Measurements from ENCODE around the gene SEMA4B.

DNA sequence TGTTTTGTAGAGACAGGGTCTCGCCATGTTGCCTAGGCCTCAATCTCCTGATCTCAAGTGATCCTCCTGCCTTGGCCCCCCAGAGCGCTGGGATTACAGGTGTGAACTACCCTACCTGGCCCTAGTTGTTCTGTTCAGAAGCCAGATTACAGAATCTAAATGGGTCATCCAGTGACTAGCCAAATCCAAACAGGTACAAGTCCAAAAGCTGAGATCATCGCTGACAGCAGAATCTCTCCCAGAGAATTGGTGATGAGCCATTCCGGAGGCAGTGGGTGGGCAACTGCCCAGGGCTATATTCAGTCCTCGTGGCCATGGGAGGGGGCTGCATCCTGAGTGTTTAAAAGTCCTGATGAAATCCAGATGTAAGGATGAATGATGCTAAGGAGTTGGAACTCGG is 47.5 kb upstream of the SEMA4B start:
- no peak for TF ChIP-seq POLR2A (IDR thresholded peaks at IDR 0.05; ENCODE audit: low read depth, low read length)
- no peak for TF ChIP-seq SPI1 (IDR thresholded peaks at IDR 0.05; ENCODE audit: low read depth, low read length)
- no peak for TF ChIP-seq POLR2AphosphoS5 (IDR thresholded peaks at IDR 0.05; ENCODE audit: low read depth, low read length)
- TF ChIP-seq POU2F2 (IDR thresholded peaks at IDR 0.05; ENCODE audit: low read depth, low read length), result no peak
- TF ChIP-seq TAF1 (IDR thresholded peaks at IDR 0.05; ENCODE audit: low read depth, low read length), result no peak
